ENCODE measurements around the gene FUCA1.
A peak's percentile ranks its signal among the peaks of the same experiment; 100 is the strongest.

Gene FUCA1

DNA sequence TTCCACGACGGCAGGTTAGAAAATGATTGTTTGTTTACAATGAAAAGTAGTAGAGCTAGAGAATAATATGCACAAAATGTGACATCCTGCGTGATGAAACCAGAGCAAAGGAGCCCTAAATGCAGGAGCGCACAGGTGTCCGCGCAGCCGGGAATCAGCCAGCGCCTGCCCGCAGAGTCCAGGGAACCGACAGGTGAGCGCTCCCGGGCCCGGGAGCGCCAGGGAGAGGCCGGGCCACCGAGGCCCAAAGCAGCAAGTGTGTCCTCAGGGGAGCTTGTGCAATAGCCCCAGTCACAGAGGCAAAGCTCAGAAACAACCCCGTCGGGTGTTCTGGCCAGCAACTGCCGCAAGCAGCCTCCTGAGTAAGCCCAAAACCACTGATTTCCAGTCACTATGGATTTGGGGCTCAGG lies 66.7 kb downstream of the FUCA1 start:
- no peak for DNase-seq (ENCODE audit: low spot score)

GRCh38 chr1:23800400-23801337 lies 67.4 kb downstream of the FUCA1 start, which contains the start of gene GALE:
TSS of gene GALE (minus strand) at chr1:23800754. CDS start at chr1:23799007, 1,747 bp downstream.
- DNase-seq (ENCODE audit: low spot score), result peak; percentile 94

GRCh38 chr1:23799570-23800399 lies 68.3 kb downstream of the FUCA1 start:
- peak; percentile 70 for DNase-seq (ENCODE audit: low spot score)

- DNase-seq (ENCODE audit: low spot score), result no peak
Observed at GRCh38 chr1:23799255-23799569, 68.9 kb downstream of the FUCA1 start.

DNA sequence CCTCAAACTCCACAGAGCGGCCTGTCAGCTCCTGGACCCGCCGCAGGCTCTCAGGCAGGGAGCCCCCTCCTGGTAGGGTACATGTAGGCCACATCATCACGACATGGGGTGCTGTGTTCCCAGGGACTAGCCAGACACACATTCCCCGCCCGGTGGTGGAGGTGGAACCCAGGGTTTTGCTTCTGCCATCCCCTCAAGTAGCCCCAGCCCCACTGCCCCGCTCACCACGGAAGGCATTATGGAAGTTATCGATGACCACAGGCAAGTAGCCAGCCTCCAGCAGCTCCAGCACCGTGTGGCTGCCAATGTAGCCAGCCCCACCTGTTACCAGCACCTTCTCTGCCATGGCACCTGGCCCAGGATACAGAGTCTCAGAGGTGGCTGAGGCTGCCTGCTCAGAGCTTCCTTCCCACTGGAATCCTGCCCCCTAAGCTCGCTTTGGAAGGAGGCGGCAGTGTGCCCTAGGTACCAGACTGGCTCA lies 69.4 kb downstream of the FUCA1 start:
- no peak for DNase-seq (ENCODE audit: low spot score)

DNA sequence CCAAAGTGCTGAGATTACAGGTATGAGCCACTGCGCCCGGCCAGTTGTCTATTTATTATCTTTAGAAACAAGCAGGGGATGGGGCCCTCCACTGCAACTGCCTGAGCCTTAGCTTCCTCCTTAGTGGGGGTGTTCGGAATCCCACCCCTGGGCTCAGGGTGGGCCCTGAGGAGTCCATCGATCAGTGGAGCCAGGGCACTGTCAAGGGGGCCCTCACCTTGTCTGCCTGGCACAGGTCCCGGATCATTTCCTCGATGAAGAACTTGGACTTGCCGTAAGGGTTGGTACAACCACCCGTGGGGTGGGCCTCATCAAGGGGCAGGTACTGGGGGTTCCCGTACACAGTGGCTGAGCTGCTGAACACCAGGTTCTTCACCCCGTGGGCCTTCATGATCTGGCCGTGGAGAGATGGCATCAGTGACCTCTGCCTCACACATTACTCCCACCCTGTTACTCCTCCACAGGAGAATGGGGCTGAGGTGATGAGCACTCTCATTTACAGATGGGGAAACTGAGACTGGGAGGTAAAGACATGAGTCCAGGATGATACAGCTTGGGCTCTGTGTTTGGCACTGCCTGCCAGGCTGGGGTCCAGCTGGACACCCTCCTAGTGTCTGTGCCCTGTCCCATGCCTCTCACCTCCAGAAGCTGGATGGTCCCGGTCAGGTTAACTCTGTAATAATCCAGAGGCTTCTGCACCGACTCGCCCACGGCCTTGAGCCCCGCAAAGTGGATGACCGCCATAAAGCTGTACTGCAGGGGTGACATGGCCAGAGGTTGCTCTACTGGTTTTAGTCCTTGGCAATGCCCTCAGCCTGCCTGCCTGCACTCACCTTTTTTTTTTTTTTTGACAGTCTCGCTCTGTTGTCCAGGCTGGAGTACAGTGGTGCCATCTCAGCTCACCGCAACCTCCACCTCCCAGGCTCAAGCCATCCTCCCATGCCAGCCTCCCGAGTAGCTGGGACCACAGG lies 70.3 kb downstream of the FUCA1 start:
- no peak for DNase-seq (ENCODE audit: low spot score)

DNA sequence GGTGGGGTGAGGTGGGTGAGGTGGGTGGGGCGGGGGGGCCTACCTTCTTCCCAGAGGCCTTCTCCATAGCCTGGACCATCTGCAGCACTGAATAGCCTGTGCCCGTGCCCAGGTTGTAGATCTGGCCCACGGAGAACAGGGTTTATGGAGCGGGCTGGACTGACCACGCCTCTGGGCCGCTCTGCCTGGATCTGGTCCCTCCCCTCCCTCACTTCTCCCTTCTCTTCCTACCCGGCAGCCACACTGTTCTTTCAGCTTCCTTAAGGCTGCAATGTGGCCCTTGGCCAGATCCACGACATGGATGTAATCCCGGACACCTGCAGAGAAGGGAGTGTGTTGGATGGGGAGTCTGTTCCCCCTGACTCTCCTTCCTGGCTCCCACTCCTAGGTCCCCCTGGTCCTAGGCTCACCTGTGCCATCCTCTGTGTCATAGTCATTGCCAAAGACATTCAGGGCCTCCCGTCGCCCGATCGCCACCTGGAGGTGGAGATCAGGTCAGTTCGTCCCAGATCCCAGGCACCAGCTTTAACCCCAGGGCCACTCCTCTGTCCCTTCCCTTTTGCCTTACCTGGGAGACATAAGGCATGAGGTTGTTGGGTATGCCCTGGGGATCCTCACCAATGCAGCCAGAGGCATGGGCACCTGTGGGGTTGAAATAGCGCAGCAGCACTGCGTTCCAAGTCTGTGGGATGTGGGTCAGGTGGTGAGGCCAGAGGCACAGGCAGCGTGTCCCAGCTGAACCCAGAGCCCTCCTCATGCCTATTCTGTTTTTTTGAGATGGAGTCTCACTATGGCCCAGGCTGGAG lies 71.4 kb downstream of the FUCA1 start:
- DNase-seq (ENCODE audit: low spot score), result no peak

DNA sequence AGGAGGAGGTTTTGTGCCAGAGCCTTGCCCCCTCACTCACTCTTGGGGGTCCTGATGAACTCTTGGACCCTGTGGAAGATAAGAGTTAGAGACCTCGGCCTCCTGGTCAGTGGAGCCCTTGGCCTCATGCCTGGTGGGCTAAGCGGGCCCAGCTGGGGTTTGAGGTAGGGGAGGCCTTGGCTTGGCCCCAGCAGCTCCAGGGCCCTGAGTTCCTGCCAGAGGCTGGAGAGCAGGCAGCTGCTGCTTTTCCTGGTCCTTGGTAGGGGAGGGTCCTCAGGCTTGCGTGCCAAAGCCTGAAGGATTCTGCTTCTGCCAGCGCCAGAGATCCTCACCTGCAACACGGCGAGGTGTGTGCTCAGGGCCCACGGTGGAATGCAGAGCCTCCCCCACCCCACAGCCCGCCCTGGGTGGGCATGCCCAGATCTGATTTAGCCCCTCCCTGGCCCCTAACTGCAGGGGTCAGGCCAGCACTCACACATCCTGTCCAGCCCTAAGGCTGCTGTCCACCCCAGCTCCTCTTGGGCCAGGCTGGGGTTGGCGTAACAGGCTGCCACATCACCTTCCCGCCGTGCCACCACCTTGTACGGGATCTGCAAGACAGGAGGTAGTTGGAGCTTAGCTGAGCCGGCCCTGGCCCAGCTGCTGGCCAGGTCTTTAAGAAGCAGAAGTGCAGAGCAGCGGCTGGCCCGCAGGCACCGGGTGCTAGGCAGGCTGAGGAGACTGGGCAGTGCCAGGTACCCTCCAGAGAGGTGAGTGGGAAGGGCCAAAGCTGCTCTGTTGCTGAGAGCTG lies 72.2 kb downstream of the FUCA1 start:
- DNase-seq (ENCODE audit: low spot score), result no peak
